Lower lobe of right lung (tissue), 2 donors: ENCODE data around the gene HHIPL1. TPM values are rescaled to one million over a fixed set of nuclear protein-coding genes. Genes with fewer than 3 reads are reported as not detected.

ENCODE experiments used
- ATAC-seq, 2 donors: fragments of 200-7000 bp; cut with Tn5 transposase; one replicate each; pipeline ENCODE4 v1.9.1; 2020 to 2022; ENCODE audit warnings: mild to moderate bottlenecking in 2 of 2, moderate library complexity in 2 of 2
- DNase-seq: peaks from one replicate; pipeline ENCODE4 v3.0.0-alpha.2; 2020
- H3K27ac ChIP-seq: fragments of 200-600 bp; one replicate; pipeline ENCODE4 v1.8.0; 2022
- H3K27me3 ChIP-seq: fragments of 200-600 bp; one replicate; pipeline ENCODE4 v1.8.0; 2022; ENCODE audit warnings: low read depth
- H3K36me3 ChIP-seq: fragments of 200-600 bp; one replicate; pipeline ENCODE4 v1.8.0; 2022; ENCODE audit warnings: mild to moderate bottlenecking
- H3K4me1 ChIP-seq: fragments of 200-600 bp; one replicate; pipeline ENCODE4 v1.8.0; 2022
- H3K4me3 ChIP-seq: fragments of 200-600 bp; one replicate; pipeline ENCODE4 v1.8.0; 2022; ENCODE audit warnings: mild to moderate bottlenecking
- H3K9me3 ChIP-seq: fragments of 200-600 bp; one replicate; pipeline ENCODE4 v1.8.0; 2022
- intact Hi-C: fragments of 100-400 bp; cut with DNase I; formaldehyde crosslinking; loops from one replicate; pipeline ENCODE4 v1.11.0; 2022
- total RNA-seq: library from RNA; stranded (reverse); fragmentation: NEBNext Ultra II Directional; extraction: Animal tissue kit (Norgen Biotek cat#: 25700); gene quantifications from one replicate; pipeline ENCODE4 v1.2.1, GENCODE V29; 2021
- TF ChIP-seq, protein P1 (sequence below): fragments of 200-600 bp; IDR thresholded peaks from one replicate; pipeline ENCODE4 v1.8.0; 2022; ENCODE audit warnings: antibody characterized with exemption, mild to moderate bottlenecking
- donor health status: DM: no; HTN: yes; CAD: no; lungs with severe emphysema.

Gene HHIPL1
- total RNA-seq, 1 donor from 2014 or later = 1.6 TPM

DNA sequence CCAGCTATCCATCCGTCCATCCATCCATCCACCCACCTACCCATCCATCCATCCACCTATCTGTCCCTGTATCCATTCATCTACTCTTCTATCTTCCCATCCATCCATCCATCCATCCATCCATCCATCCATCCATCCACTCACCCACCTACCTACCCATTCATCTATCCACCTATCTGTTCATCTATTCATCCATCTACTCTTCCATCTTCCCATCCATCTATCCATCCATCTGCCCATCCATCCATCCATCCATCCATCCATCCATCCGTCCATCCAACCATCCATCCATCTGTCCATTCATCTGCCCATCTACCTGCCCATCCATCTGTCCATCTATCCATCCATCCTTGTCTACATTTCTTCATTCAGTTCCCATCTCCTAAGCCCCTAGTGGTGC lies 17.8 kb upstream of the HHIPL1 start:
- no peak overlapping the region for H3K27ac ChIP-seq
- no peak overlapping the region for H3K4me3 ChIP-seq
- no peaks in the 10 kb centered on the region for H3K36me3 ChIP-seq
- TF ChIP-seq, protein P1, sequence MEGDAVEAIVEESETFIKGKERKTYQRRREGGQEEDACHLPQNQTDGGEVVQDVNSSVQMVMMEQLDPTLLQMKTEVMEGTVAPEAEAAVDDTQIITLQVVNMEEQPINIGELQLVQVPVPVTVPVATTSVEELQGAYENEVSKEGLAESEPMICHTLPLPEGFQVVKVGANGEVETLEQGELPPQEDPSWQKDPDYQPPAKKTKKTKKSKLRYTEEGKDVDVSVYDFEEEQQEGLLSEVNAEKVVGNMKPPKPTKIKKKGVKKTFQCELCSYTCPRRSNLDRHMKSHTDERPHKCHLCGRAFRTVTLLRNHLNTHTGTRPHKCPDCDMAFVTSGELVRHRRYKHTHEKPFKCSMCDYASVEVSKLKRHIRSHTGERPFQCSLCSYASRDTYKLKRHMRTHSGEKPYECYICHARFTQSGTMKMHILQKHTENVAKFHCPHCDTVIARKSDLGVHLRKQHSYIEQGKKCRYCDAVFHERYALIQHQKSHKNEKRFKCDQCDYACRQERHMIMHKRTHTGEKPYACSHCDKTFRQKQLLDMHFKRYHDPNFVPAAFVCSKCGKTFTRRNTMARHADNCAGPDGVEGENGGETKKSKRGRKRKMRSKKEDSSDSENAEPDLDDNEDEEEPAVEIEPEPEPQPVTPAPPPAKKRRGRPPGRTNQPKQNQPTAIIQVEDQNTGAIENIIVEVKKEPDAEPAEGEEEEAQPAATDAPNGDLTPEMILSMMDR = no peak
- H3K4me1 ChIP-seq = no peaks in the 10 kb centered on the region
- DNase-seq (no peak), ATAC-seq (no peak)
- intact Hi-C loops = loop anchor here (10.0 kb wide), 1 partner anchor 102 kb away; no protein-coding TSS in a partner anchor
- H3K27me3 ChIP-seq = peaks cover 6% of the 10 kb centered on the region
- no peaks in the 10 kb centered on the region for H3K9me3 ChIP-seq

DNA sequence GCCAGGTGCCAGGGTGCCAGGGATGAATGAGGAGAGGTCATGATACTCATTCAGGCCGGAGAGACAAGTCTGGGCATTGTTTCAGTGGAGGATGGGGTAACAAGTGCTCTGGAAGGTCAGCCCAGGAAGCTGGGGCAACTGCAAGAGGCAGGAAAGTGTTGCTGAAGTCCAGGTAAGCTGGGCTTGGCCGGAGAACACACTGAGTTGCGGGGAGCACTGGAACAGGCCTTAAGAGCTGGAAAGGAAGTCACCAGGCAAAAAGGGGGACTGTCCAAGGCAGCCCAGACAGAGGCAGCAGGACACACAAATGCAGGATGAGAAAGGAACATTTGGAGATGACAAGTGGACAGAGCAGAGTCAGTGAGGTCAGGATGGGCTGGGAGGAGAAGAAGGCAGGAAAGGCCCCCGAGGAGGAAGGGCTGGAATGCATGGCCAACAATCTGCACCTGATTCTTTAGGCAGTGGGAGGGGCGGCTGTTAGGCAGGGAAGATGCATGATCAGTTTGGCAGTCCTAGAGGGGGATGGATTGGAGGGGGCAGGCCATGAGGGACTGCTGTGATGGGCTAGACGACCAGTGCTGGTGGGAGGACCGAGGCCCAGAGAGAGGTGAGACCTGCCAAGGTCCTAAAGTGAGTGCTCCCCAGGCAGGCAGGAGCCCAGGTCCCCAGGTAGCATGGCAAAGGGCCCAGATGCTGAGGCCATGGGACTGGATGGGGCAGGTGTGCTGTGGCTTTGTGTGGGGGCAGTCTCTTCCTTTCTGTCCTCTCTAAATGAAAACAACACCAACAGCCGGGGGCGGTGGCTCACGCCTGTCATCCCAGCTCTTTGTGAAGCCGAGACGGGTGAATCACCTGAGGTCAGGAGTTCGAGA lies 17.2 kb upstream of the HHIPL1 start:
- H3K9me3 ChIP-seq = no peaks in the 10 kb centered on the region
- H3K36me3 ChIP-seq = no peaks in the 10 kb centered on the region
- no peak overlapping the region for H3K4me3 ChIP-seq
- intact Hi-C loops = loop anchor here (10.0 kb wide), 1 partner anchor 103 kb away; no protein-coding TSS in a partner anchor
- TF ChIP-seq, protein P1 = no peak
- ATAC-seq (no peak), DNase-seq (no peak)
- H3K4me1 ChIP-seq = no peaks in the 10 kb centered on the region
- H3K27me3 ChIP-seq = peaks cover 6% of the 10 kb centered on the region
- H3K27ac ChIP-seq = no peak overlapping the region

DNA sequence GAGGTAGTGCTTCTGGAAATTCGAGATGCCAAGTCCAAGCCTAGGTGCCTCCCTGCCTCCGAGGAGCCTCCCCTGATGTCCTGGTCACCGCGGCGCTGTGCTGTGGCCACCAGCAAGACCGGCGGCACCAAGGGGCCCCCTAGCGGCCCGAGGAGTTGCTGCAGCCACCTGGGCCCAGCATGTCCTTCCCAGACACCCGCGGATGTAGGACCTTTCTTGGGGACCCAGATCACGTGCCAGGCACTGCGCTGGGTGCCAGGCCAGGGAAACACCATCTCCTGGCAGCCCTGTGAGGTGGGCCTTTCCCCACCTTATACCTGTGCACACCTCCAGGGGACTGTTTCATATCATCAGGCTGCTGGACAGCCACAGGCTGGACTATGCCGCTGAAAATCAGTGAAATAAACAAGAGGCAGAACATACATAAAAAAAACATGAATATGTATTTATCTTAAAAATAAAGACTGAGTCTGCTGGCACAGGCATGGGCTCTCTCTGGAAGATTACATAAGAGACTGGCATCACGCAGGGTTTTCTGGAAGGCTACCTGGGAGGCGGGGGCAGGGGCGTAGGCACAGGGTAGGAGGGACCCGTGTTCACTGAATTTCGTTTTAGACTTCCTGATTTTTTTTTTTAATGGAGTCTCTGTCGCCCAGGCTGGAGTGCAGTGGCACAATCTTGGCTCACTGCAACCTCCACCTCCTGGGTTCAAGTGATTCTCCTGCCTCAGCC lies 15.9 kb upstream of the HHIPL1 start:
- Histone ChIP-seq H3K36me3 (no peaks in the 10 kb centered on the region), H3K4me3 (no peak overlapping the region), H3K27ac (no peak overlapping the region), H3K9me3 (no peaks in the 10 kb centered on the region), H3K27me3 (peaks cover 6% of the 10 kb centered on the region), H3K4me1 (no peaks in the 10 kb centered on the region)
- DNase-seq = peak; percentile 85
- TF ChIP-seq, protein P1 = peak; percentile 99
- peak; percentile 91 to 94 for ATAC-seq
- intact Hi-C loops = loop anchor here (10.0 kb wide), 1 partner anchor 104 kb away; no protein-coding TSS in a partner anchor

DNA sequence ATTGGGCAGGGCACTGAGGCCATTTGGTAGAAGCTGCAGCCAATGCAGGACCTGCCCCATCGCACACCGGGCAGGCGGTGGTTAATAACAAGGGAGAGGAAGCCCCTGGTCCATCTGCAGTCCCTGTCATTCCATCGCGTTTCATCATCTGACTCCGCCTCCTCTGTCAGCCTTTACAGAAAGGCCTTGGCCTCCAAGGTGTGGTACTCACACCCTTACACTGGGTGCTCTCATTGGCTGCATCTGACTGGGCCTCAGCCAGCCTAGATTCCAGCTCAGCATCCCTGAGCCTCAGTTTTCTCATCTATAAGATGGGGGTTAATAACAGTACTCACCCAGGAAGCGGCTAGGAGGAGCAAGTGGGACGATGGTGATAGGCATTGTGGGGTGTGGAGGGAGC lies 14.7 kb upstream of the HHIPL1 start:
- intact Hi-C loops = no loop called here

DNA sequence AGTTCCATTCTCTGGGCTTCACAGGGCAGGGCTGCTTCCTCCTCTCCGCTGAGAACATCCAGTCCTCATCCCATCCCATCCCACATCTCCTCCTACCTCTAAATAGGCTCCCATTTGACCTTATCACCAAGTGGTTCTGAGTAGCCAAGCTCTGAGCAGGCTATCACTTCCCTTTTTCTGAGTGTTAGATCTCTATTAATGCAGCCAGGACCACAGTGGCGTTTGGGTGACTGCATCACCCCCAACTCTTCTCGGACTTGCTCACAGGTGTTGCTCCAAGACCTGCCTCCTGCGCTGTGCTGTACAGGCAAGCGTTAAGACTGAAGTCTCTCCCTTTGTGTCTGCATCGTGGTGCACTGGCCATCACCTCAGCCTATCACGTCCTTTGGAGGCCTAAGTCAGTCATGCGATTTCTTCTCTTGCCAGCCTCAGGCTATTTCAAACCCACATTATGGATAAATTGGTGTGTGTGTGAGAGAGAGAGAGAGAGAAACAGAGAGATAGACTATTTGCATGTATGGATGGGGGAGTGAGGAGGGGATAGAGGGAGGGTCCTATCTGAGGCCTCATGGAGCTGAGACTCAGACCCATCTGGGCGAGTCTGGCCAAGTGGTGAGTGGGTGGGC lies 12.4 kb upstream of the HHIPL1 start:
- DNase-seq (no peak), ATAC-seq (no peak)
- no peak overlapping the region for H3K4me3 ChIP-seq
- no peaks in the 10 kb centered on the region for H3K36me3 ChIP-seq
- no peaks in the 10 kb centered on the region for H3K27me3 ChIP-seq
- no peaks in the 10 kb centered on the region for H3K4me1 ChIP-seq
- no peaks in the 10 kb centered on the region for H3K9me3 ChIP-seq
- intact Hi-C loops = no loop called here
- TF ChIP-seq, protein P1 = no peak
- no peak overlapping the region for H3K27ac ChIP-seq

More for the DNA sequence above, 14.7 kb upstream of the HHIPL1 start:
- DNase-seq = no peak
- Histone ChIP-seq H3K4me1 (no peaks in the 10 kb centered on the region), H3K27me3 (peaks cover 6% of the 10 kb centered on the region), H3K9me3 (no peaks in the 10 kb centered on the region), H3K36me3 (no peaks in the 10 kb centered on the region), H3K4me3 (no peak overlapping the region), H3K27ac (no peak overlapping the region)
- ATAC-seq = no peak
- TF ChIP-seq, protein P1 = no peak
